Activated CD4-positive, alpha-beta T cell treated with anti-CD3 and anti-CD28 coated beads, Interleukin-2, amount 50 U/mL, for 4 hours (primary cell): ENCODE data around the gene MMP13.
"Not testable (repeated sequence)": the region's sequence is repeated elsewhere in the genome, so short reads cannot be mapped to it uniquely, and the experiment has no call there.

Experiments used
- DNase-seq, 2 experiments: peaks; one replicate each; pipeline ENCODE4 v3.0.0-alpha.2; 2020

MMP13 gene

DNA sequence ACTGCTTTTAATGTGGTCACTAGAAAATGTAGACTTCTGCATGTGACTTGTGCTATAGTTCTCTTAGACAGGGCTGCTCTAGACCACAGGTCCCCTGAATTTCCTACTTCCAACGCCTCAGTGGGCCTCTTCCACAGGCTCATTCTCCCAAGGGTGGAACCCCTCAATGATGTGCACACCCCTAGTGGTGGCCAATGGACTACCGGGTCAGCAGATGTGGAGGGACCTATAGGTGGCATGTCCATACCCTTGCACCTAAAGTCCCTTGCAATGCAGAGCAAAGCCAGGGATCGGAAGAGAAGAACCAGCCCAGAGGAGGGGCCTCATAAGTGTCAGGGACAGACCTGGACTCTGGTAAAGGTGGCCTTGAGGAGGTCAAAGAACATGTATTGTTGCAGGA lies 20.0 kb downstream of the MMP13 start:
- DNase-seq, result no peak

DNA sequence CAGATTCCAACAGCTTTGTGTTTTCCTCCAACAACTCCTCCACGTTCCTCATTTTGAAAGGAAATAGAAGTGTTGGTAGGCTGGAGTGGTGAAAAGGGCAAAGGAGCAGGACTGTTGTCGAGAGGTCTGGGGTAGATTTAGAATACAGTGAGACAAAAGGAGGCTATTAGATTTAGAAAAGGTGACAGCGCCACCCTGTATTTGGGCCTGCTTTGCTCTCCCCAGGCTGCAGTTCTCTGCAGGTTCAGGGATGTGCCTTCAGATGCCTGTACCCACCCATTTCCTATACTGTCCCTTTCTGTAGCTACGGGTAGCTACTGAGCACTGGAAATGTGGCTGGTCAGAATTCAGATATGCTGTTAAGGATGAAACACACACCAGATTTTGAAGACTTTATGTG lies 20.8 kb downstream of the MMP13 start:
- DNase-seq, result no peak

DNA sequence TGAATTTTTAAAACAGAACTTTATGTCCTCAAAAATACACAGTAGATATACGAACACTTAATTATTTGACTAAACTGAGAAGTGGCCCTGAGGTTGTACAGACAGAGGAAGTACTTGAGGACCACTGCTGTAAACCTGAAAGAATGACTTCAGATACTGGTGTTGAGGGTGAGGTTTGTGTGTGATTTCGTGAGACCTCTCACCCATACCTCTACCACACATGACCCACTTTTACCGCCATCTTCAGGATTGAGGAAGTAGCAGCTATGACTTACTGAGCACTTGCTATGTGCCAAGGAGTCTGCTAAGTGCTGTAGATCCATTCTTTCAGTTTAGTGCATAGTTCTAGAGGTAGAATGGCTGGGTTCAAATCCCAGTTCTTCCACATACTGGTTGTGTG lies 21.9 kb downstream of the MMP13 start:
- DNase-seq, result no peak

DNA sequence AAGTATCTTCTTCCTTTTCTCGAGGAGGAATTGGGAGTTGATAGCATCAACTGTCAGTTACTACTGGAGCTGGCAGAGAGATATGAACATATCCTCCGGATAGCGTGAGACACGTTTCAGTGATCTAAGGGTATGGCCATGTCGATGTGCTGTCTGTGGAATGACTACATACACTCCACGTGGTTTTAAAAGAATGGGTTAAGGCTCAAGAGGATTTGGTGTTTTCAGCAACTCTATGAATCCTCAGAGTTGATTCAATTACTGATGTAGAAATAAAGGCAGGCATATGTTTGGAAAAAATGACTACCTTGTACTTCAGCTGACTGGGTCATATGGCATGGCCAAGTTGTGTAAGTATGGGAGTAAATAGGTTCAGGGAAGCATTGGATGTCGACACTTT lies 22.9 kb downstream of the MMP13 start:
- no peak for DNase-seq

DNA sequence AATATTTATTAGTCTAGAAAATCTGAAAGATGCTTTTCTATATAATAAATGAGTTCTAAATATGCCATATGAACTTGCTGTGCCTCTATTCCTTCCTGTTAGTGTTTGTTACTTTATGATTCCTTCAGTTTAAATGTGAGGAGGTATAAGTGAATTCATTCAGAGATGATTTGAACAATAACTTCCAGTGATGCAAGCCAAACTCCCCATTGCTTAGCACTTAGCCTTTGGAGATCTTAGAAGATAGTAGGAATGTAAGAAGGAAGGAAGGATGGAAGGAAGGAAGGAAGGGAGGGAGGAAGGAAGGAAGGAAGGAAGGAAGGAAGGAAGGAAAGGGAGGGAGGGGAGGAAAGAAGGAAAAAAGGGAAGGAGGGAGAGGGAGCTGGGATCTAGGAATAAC lies 25.1 kb downstream of the MMP13 start:
- DNase-seq, result no peak

DNA sequence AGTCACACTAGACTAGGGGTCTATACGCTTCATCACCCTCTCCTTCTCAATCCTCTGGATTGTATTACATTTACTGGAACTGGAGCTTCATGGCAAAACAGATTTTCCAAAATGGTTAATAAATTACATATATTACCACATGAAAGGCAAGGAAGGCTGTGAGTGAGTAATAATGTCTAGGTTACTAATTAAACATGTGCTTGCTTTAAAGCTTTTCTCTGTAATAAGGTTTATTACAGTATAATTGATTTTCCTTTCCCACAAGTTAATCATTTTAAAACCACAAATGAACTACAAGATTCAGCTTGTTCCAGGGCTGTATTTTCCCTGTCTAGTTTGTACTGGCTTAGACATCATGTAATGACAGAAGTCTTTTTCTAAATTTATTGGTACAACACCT lies 25.6 kb downstream of the MMP13 start:
- no peak for DNase-seq

DNA sequence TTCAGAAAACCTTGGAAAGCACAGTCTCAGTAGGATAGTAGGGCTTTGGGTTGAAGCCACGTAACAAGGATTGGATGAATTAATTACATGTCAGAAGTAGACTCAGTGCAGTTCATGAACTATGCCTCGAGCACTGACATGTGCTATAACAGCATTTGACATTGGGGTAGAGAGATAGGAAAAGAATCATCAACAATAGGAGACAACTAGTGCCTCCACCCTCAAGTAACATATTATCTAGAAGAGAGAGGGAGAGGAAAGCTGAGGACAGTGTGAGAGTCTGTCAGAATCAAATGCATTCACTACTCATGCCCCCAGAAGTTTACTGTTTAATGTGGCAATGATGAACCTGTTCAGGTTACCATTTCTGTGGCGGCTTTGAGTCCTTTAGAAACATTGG lies 26.4 kb downstream of the MMP13 start:
- no peak for DNase-seq

DNA sequence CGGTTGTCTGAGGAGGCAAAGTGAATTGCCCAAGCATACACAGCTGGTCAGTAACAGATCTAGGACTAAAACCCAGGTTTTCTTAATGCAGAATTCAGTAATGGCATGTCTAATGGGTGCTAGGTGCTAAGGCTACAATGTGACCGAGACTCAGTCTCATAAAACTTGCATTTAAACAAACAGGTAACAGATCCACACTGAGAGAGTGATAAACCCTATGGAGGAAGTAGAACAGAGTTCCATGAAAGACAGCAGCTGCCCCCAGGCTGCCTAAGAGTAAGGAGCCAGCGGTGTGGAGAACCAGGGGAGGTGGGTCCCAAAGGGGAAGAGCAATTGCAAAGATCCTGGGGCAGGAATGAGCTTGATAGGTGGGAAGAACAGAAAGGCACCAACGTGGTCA lies 27.3 kb downstream of the MMP13 start:
- DNase-seq, result no peak

DNA sequence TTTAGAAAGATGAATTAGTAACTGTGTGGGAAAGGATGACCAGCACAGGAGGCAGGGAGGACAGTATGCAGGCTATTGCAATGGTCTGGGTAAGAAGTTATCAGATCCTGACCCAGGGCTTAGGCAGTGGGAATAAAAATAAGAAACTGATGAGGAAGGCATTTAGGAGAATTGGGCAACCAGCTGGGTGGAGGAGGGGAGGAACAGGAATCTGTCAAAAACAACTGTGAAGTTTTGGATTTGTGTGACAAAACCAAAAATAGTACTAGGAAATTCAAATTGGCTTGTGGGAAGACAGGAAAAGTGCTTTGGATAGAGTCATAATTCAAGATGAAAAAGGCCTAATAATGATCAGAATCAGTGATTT lies 27.9 kb downstream of the MMP13 start:
- DNase-seq, result no peak

DNA sequence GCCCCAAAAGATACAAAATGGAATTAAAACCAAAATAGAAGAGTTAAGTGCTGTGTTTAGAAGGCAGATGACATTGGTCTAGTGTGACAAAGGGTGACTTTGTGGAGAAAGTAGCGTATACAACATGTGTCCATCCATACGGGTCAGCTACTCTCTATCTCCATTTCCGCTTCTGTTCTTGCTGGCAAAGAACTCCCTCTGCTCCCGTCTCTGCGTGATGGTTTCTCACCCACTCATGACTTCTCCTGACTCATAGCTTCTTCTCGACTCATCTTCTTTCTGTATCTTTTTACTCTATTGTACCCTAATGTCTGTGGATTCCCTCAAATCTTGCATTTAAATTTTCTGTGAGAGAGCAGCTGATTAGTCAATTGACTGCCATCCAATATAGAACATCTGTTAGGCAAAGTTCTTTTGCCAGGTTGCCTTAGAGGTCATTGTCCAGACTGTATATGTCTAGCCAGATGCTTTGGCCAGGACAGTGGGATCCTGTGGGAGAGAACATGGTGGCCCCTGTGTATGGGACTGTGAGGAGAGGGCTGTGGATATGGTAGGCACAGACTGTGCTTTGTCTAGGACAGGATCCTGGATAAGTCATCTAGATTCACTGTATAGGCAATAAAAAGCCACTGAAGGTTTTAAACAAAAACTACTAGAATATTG lies 28.4 kb downstream of the MMP13 start:
- DNase-seq, result no peak

DNA sequence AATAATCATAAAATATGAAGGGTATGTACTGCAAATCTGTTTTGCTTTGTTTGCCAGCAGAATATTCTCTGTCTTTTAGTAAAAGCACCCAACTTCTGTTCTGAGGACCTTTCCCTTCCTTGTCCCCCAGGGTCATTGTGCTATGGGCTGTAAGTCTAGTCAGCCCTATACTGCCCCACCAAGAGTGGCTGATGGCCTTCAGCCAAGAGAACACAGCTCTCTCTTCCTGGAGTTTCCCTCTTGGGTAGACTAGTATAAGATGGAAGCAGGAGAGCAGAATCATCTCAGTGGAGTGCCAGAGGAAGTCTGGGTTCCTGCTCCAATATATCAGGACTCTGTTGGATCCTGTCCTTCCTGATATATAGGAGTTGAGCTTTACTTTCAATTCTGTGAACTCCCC lies 29.0 kb downstream of the MMP13 start:
- no peak for DNase-seq

DNA sequence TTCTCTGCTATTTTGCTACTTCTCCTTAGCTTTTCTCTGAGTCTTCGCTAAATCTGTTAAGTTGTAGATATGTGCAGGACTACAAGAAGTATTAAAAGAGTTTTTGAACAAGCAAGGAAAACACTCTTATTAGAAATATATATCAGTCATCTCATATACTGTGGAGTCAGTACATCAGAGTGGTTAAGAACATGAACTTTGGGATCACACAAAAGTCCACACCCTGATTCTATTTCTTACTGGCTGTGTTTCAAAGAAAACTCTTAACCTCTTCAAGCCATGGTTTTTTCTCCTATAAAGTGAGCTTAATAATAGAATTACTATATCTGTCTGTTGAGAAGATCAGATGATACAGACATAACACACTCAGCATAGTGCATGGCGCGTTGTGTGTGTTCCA lies 29.5 kb downstream of the MMP13 start:
- no peak for DNase-seq

DNA sequence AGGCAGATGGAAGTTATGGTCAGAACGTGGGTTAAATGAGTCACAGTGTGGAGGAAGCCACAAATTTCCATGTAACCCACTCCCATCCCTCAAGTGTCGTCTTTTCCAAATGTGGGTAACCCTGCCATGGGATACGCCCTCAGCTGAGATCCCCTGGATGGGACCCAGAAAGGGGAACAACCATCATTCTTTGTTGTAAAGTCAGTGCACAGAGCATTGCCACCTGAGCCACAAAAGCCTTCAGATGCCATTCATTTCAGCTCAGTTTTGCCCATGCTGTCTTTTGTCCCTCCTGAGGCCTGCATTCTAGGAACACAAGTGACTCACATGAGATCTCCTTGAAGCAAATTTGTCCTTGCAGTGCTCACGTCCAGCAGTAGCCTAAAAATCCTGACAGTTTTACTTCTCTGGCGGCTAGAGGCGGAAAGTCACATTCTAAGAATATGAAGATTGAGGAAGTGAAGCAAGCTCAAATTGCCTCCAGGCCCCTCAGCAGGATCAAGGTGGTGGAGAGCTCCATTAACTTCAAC lies 30.6 kb downstream of the MMP13 start:
- DNase-seq, result no peak

DNA sequence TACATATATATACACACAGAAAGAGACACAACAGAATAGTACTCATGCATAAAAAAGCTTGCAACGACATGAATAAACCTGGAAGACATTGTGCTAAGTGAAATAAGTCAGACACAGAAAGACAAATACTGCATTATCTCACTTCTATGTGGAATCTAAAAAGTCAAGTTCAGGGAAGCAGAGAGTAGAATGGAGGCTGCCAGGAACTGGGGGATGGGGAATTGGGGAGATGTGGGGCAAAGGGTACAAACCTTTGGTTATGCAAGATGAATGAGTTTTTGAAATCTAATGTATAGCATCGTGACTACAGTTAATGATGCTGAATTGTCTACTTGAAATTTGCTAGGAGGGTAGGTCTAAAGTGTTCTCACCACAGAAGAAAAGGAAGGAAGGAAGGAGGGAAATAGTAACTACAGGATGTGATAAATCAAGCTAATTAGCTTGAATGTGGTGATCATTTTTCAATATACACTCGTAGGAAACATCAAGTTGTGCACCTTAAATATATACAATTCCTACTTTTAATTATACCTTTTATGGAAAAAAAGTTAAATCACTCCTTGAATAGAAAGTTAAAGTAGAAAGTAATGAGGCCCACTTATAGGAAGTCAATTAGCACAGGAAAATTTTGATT lies 33.8 kb downstream of the MMP13 start:
- no peak for DNase-seq

DNA sequence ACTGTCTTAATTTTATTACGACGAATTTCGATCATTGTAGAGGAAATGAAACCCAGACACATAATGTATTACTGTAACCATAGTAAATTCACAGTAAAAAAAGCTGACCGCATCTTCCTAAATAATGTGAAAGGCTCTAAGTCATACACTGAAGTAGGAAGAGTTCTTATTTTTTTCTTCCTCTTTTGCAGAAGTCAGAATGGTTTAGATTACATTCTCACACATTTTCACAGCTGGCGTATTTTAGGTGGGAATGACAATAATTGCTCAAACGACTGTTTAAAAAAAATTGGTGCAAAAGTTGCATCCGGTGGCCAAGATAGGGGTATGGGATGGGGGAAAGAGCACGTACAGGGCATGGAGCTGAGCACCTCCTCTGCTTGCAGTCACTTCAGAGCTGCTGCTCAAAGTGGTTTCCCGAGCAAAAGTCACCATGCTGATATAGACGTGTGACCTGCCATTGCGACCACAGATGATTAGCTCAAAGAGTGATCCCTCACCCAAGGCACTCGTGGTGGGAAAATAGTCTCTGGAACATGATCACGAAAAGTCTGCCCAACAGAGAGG lies 35.3 kb downstream of the MMP13 start:
- no peak for DNase-seq

DNA sequence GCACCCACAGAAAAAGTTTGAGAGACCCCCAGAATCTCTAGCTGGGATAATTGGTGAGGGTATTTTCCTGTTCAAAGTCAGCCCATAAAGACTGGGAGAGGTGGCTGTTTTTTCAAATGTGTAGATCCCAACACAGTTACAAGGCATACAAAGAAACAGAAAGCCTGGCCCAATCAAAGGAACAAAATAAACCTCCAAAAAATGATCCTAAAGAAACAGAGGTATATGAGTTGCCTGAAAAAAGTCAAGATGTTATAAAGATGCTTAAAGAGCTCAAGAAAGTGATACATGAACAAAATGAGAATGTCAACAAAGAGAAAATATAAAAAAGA lies 40.5 kb downstream of the MMP13 start:
- DNase-seq, result no peak

DNA sequence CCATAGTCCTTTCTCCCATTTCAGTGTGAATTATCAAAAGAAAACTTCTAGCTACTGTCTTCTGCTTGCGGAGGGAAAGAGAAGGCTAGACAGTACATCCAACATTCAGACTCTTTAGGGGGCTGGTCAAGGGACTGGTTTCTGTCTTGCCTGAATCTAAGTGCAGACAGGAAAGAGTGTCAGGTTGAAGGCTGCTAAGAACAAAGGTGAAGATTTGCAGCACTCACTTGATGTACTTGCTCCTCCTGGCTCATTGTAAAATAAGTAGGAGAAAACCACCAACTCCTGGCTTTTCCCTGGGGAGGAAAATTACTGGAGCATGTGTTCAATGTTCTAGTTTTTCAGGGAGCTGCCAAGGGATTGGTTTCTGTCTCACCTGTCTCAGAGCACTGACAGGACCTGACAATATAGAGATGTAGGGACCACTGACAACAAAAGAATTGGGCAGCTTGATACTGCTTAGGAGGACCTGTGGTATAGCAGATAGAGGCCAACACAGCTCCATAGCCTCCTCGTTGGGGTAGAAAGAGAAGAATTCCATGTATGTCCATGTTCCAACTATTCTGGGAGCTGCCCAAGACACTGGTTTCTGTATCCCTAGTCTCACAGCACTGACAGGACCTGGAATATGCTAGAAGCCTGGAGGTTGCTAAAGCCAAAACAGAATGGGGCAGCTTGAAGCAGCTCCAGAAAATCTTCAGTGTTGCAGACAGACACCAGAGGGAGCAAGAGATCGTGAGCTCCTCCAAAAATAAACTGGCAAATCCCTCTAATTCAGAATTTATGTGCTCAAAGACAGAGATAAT lies 41.1 kb downstream of the MMP13 start:
- no peak for DNase-seq

DNA sequence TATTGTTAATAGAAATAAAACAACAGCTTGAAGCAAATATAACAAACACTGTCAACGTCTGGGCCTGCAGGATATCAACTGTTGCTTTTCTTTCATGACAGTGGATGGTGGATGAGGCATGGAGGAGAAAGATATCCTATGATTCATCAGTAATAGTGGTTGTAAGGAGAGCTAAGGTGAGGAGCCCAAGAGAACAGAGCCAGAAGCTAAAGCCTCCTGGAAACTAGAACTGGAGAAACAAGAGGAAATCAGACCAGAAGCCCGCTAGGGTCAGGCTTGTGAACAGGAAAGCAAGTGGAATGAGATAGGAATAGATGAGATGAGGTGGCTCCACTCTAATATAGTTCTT lies 43.1 kb downstream of the MMP13 start:
- no peak for DNase-seq

DNA sequence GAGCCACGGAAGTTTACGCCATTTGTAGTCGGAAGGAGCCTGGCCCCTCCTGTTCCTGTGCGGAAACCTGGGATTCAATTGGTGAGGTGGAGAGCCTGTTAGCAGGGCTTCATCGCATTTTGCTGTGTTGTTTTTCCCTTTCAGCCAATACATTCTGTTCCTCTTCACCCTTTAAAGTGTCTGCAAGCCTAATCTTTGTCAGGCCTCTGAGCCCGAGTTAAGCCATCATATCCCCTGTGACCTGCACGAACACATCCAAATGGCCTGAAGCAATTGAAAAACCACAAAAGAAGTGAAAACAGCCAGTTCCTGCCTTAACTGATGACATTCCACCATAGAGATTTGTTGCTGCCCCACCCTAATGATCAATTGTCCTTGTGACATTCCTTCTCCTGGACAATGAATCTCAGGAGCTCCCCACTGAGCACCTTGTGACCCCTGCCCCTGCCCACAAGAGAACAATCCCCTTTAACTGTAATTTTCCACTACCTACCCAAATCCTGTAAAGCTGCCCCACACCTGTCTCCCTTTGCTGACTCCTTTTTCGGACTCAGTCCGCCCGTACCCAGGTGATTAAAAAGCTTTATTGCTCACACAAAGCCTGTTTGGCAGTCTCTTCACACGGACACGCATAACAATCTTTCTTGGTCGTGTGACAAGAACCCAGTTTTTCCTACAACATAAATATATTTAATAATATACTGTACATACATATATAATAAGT lies 43.6 kb downstream of the MMP13 start:
- no peak for DNase-seq

DNA sequence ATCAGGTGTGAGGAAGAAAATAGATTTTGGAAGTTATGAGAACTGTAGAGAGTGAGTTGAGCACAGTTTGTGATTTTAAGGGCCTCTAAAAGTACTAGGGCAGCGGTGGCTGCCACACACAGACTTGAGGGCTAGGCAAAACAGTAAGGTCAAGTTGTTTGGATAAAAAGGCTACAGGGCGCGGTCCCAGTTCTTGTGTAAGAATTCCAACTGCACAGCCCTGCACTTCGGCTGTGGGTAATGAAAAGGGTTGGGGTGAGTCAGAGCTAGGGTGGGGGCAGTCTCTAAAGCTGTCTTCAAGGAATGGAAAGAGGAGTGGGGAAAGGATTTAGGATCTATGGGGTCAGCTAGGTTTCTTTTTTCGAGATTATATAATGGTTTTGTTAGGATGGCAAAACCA lies 49.7 kb downstream of the MMP13 start:
- DNase-seq, result not testable (repeated sequence)

DNA sequence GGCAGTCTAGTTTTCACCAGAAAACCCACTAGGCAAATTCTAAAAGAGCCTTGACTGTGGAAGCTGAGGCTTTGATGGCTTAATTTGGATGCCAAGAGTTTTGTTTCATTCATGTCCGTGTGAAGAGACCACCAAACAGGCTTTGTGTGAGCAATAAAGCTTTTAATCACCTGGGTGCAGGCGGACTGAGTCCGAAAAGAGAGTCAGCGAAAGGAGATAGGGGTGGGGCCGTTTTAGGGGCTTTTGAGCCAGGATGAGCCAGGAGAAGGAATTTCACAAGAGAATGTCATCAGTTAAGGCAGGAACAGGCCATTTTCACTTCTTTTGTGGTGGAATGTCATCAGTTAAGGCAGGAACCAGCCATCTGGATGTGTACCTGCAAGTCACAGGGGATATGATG lies 51.6 kb downstream of the MMP13 start:
- DNase-seq, result not testable (repeated sequence)

DNA sequence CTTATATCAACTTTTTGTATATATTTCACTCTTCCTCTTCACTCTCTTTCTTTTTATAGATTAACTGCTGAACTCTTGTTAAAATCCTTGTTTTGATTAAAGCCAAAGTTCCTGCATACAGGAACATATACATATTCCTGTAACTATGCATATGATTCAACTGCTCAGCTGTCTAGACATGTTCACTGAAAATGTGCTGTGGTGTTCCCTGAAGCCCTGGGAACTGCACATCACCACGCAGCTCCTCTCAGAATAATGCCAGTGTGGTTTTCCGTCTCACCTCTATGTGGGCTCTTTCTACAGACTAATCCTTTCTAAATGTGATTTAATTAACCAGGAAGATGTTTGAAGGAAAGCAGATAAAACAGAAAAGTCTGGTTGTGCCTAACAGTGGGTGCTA lies 55.2 kb downstream of the MMP13 start:
- no peak for DNase-seq
